Gastroesophageal sphincter (tissue), 4 donors: ENCODE results near the gene TRAM2. TPM values are rescaled to one million over a fixed set of nuclear protein-coding genes. Genes with fewer than 3 reads are reported as not detected.
A peak's percentile ranks its signal among the peaks of the same experiment; 100 is the strongest.

Source experiments
- ATAC-seq: fragments of 150-250 bp; one replicate; pipeline ENCODE4 v1.9.1; 2016; ENCODE audit warnings: mild to moderate bottlenecking, moderate library complexity
- H3K27ac ChIP-seq, 4 donors: fragments of 200-600 bp; sonication (generic) in 3 of 4; 1 replicate in 3 of 4; 2 replicates in 1 of 4; pipeline ENCODE4 v1.5.1; 2016 to 2019
- H3K27me3 ChIP-seq: fragments of 200-600 bp; sonication (generic); one replicate; pipeline ENCODE4 v1.5.1; 2019
- H3K36me3 ChIP-seq, 2 donors: fragments of 200-600 bp; sonication (generic); one replicate each; pipeline ENCODE4 v1.5.1; 2019; ENCODE audit warnings: control low read depth in 1 of 2
- H3K4me1 ChIP-seq, 3 donors: fragments of 200-600 bp; sonication (generic); 1 replicate in 2 of 3; 2 replicates in 1 of 3; pipeline ENCODE4 v1.5.1; 2016 to 2019; ENCODE audit warnings: control low read depth in 2 of 3
- H3K4me3 ChIP-seq, 2 donors: fragments of 200-600 bp; sonication (generic); one replicate each; pipeline ENCODE4 v1.5.1; 2019; ENCODE audit warnings: mild to moderate bottlenecking in 1 of 2, moderate library complexity in 1 of 2
- H3K9me3 ChIP-seq, 3 donors: fragments of 200-600 bp; sonication (generic); one replicate each; pipeline ENCODE4 v1.5.1; 2017 to 2019; ENCODE audit warnings: control low read depth in 2 of 3
- EP300 ChIP-seq: sonication (generic); formaldehyde crosslinking; IDR thresholded peaks from one replicate; pipeline ENCODE4 v1.6.1; 2017; ENCODE audit warnings: antibody characterized with exemption, mild to moderate bottlenecking
- POLR2A ChIP-seq, 2 donors: fragments of 450-650 bp; IDR thresholded peaks; one replicate each; pipeline ENCODE4 v1.6.1; 2017; ENCODE audit warnings: antibody characterized with exemption in 2 of 2, mild to moderate bottlenecking in 2 of 2, moderate library complexity in 1 of 2
- POLR2AphosphoS5 ChIP-seq: sonication (generic); formaldehyde crosslinking; IDR thresholded peaks from one replicate; pipeline ENCODE4 v1.6.1; 2017; ENCODE audit warnings: antibody characterized with exemption
- WGBS, 2 donors: methylation state at CpG; one replicate each; pipeline ENCODE4 v1.1.5; 2018; ENCODE audit warnings: low coverage in 1 of 2; 5-methylcytosine and 5-hydroxymethylcytosine counted together
- total RNA-seq, 4 donors: library from RNA; depleted of rRNA; stranded (reverse); fragments of >200 nt; gene quantifications; one replicate each; pipeline ENCODE4 v1.1.0, GENCODE V29; 2016
- TF ChIP-seq, protein P1 (sequence below), 4 experiments: fragments of 200-600 bp in 2 of 4; fragments of 450-650 bp in 2 of 4; sonication (generic) in 1 of 4; IDR thresholded peaks; one replicate each; pipeline ENCODE4 v1.5.1; 2017 to 2019; ENCODE audit warnings: antibody characterized with exemption in 4 of 4, mild to moderate bottlenecking in 2 of 4, moderate library complexity in 2 of 4

Gene TRAM2
- total RNA-seq, 4 donors from 2014 or later: 16.7 to 34.2 (median 25.0) TPM

DNA sequence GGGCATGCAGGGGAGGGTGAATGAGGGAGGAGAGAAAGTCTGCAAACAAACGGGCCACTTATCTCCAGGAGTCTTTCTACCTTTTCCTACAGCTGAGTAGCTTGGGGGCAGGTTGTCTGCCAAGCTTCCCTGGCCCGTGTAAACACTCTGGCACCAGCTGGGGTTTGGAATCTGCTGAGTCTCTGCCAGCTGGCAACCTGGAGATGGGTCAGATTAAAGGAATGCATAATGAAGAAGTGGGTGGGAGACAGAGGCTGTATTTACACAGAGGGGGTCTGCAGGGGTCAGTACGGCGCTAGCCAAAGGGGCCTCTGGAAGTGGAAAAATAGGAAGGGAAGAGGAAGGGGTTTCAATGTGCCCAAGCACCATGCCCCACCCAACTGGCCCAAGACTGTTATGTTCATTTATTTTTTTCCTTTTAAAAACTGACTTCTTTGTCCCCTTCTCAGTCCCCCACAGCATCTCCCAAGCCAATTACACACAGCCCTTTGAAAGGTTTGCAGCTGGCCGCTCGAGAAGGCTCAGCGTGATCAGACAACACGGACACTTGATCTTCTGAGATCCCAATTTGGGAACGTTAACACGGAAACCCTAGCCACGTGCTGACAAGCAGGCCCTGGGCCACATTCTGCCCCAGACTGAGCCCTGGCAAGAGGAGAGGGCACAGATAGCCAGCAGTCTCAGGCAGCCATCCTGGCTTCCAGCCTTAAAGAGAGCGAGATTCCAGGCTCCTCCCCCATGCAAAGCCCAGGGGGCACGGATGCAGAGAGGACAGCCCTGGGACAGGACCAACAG is 25.2 kb downstream of the TRAM2 start:
- peaks cover 0 to 99% (median 60%) of the 10 kb centered on the region in 3 donors for H3K4me1 ChIP-seq
- TF ChIP-seq, protein P1, sequence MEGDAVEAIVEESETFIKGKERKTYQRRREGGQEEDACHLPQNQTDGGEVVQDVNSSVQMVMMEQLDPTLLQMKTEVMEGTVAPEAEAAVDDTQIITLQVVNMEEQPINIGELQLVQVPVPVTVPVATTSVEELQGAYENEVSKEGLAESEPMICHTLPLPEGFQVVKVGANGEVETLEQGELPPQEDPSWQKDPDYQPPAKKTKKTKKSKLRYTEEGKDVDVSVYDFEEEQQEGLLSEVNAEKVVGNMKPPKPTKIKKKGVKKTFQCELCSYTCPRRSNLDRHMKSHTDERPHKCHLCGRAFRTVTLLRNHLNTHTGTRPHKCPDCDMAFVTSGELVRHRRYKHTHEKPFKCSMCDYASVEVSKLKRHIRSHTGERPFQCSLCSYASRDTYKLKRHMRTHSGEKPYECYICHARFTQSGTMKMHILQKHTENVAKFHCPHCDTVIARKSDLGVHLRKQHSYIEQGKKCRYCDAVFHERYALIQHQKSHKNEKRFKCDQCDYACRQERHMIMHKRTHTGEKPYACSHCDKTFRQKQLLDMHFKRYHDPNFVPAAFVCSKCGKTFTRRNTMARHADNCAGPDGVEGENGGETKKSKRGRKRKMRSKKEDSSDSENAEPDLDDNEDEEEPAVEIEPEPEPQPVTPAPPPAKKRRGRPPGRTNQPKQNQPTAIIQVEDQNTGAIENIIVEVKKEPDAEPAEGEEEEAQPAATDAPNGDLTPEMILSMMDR (IDR thresholded peaks at IDR 0.05): no peak
- TF ChIP-seq POLR2A (IDR thresholded peaks at IDR 0.05) (no peak), POLR2AphosphoS5 (peak; percentile 87), EP300 (no peak)
- H3K9me3 ChIP-seq: no peaks in the 10 kb centered on the region
- H3K36me3 ChIP-seq: no peaks in the 10 kb centered on the region
- peak; percentile 72 for ATAC-seq
- peak overlapping the region; percentile 4 to 83 (median 80) for H3K27ac ChIP-seq
- H3K4me3 ChIP-seq: peak overlapping the region in 1 of 2 donors; percentile 29
- H3K27me3 ChIP-seq: no peaks in the 10 kb centered on the region
- 16 to 17% methylated on average over 4 to 5 of the region's 13 CpGs for WGBS, 2 donors

DNA sequence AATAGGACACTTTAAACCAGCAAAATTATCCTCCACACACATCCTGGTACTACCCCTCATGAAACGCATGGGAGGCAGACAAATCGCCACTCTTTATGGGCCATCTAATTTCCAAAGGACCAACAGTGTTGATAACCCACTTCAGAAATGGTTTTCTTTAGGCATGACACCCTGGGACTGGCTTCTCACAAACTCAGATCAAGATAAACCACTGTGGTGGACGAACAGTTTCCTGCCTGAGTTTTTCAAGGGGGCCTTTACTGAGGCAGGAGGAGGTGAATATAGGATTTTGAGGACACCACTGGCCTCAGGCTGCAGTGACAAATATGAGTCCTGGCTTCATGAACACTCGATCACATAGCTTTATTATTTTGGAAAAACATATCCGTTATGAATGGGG is 26.0 kb downstream of the TRAM2 start:
- no peak for ATAC-seq
- H3K4me3 ChIP-seq: no peak overlapping the region
- H3K9me3 ChIP-seq: no peaks in the 10 kb centered on the region
- peak overlapping the region in 3 of 4 donors; percentile 76 to 83 (median 83) for H3K27ac ChIP-seq
- H3K27me3 ChIP-seq: no peaks in the 10 kb centered on the region
- TF ChIP-seq POLR2AphosphoS5: no peak
- TF ChIP-seq EP300: no peak
- TF ChIP-seq, protein P1 (IDR thresholded peaks at IDR 0.05): no peak
- no peak for TF ChIP-seq POLR2A (IDR thresholded peaks at IDR 0.05)
- H3K36me3 ChIP-seq: no peaks in the 10 kb centered on the region
- H3K4me1 ChIP-seq: peaks cover 0 to 99% (median 59%) of the 10 kb centered on the region in 3 donors
- WGBS, 2 donors: 61 to 72% methylated on average over 4 to 5 of the region's 5 CpGs

DNA sequence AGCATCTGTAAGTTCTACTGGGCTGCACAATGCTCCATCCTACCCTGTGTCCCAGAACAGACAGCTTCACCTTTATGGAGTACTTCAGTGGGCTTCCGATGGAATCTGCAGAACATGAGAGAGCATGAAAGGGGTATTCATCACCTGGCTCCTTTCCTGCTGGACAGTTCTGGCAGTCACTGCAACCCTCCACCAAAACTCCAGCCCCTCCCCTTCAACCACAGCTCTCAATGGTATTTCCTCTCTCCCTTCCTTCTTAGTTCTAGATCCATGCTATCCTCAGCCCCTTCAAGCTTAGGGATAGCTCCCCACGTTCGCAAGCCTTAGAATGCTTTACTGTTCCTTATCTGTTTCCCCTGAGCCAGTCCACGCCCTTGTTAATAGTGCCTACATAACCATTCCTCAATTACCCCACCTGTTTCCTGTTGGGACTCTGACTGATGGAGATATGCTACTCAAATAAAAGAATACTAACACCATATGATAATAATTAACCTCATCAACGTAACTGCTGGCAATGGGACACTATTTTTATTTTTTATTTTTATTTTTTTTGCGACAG is 26.8 kb downstream of the TRAM2 start:
- ATAC-seq: no peak
- no peaks in the 10 kb centered on the region for H3K9me3 ChIP-seq
- H3K36me3 ChIP-seq: no peaks in the 10 kb centered on the region
- H3K27me3 ChIP-seq: no peaks in the 10 kb centered on the region
- peak overlapping the region in 3 of 4 donors; percentile 76 to 83 (median 83) for H3K27ac ChIP-seq
- no peak for TF ChIP-seq POLR2A (IDR thresholded peaks at IDR 0.05)
- TF ChIP-seq EP300: no peak
- H3K4me1 ChIP-seq: peaks cover 0 to 99% (median 63%) of the 10 kb centered on the region in 3 donors
- no peak overlapping the region for H3K4me3 ChIP-seq
- WGBS, 2 donors: 55 to 81% methylated on average over 4 to 5 of the region's 6 CpGs

DNA sequence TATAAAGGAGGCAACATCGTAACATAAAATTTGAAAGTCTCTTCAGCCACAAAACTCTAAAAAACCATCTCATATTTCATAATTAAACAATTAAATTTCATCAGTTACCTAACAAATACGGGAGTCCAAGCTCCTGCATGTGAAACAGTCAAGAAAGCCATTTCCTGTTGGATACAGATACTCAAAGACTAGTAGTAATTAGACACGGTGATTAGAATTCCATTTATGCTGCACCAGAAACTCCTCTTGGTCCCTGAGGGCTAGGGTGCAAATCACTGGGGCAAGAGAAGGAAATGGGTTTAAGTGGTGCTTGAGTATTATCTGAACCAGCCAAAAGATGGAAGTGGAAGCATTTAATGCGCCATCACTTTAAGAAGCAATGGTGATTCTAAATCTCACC is 27.4 kb downstream of the TRAM2 start:
- 44 to 75% methylated on average over 2 to 4 of the region's 4 CpGs for WGBS, 2 donors
- Histone ChIP-seq H3K36me3 (no peaks in the 10 kb centered on the region), H3K4me1 (peaks cover 0 to 99% (median 68%) of the 10 kb centered on the region in 3 donors), H3K27me3 (no peaks in the 10 kb centered on the region), H3K9me3 (no peaks in the 10 kb centered on the region), H3K27ac (no peak overlapping the region), H3K4me3 (no peak overlapping the region)
- no peak for ATAC-seq
- no peak for TF ChIP-seq POLR2A (IDR thresholded peaks at IDR 0.05)
- TF ChIP-seq EP300: no peak
- no peak for TF ChIP-seq POLR2AphosphoS5
- TF ChIP-seq, protein P1 (IDR thresholded peaks at IDR 0.05): no peak

DNA sequence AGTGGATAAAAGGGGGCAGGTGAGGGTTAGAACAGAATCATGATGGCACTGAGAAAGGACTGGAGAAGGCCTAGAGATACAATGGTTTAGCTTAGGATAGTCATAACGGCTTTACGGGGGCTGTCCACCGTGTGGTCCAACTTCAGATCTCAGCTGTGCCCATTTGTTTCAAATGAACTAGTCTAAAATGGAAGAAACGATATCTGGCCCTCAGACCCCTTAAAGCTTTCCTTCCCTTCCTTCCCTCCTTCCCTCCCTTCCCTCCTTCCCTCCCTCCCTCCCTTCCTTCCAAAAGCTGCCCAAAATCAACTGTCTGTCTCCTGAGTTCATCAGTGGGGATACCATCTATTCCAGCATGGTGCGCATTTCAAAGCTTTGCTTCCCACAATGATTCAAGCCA is 27.9 kb downstream of the TRAM2 start:
- H3K9me3 ChIP-seq: no peaks in the 10 kb centered on the region
- ATAC-seq: no peak
- H3K4me3 ChIP-seq: no peak overlapping the region
- no peaks in the 10 kb centered on the region for H3K36me3 ChIP-seq
- H3K4me1 ChIP-seq: peaks cover 1 to 99% (median 72%) of the 10 kb centered on the region in 3 donors
- TF ChIP-seq POLR2A (IDR thresholded peaks at IDR 0.05) (no peak), EP300 (no peak), POLR2AphosphoS5 (no peak)
- TF ChIP-seq, protein P1 (IDR thresholded peaks at IDR 0.05): no peak
- H3K27me3 ChIP-seq: no peaks in the 10 kb centered on the region
- H3K27ac ChIP-seq: peak overlapping the region in 1 of 4 donors; percentile 8
- 87 to 95% methylated on average over 4 to 5 of the region's 5 CpGs for WGBS, 2 donors
